ENCODE data around the gene CELA2B. TPM values are rescaled to one million over a fixed set of nuclear protein-coding genes. Genes with fewer than 3 reads are reported as not detected.

Gene CELA2B
- total and polyA plus RNA-seq, 9 of the 15 experiments (the other 6 are each of a cell fraction or from before 2014, with no cell fraction given) = 0.25 to 2.1 (median 0.38) TPM; not detected in 5

DNA sequence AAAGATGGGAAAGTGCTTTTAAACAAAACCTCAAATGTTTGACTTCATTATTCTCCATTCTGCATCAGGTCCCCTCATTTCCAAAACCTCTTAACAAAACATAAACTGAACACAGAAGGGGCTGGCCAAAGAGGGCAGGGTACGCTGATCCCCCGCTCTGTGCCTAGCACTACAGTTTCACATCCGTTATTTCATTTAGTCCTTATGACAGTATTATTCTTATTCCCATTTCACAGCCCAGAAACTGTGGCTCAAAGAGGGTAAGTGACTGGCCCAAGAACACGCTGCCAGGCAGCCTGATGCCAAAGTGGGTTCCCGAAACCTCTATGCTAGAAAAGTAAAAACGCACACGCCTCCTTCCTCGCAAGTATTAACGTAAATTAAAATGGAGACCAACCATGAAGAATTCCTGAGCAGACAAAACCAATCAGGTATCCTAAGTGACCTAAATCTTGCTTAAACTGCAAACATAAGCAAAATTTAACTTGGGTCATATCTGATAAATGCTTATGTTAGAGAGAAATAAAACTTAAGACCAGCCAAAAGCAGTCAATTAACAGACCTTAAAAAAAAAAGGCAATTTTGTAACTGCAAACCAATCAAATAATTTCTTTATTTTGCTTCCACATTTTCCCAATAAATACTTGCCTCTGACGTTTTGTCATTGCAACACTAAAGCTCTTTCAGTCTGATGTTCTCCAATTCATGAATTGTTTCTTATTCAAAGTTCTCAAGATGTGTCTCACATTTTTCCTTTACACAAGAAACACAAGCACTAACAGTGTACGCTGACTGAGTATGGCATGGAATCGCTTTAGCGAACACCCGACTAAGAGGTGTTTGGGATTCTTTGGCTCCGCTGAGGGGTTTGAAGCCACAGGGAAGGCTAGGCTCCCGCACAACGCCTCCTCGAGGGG lies 47.5 kb downstream of the CELA2B start (continued):
- no peak for TF ChIP-seq FOXM1 (IDR thresholded peaks at IDR 0.05; ENCODE audit: low read depth)
- 0 out of 2 replicates have a peak, but pooled peaks have one; percentile 29 for TF ChIP-seq FOXM1 (CRISPR knock-in tag; IDR thresholded peaks at IDR 0.05; ENCODE audit: low read depth)
- no peak; the same call in 1 of the 2 replicates for TF ChIP-seq FOXP1 (CRISPR knock-in tag; IDR thresholded peaks at IDR 0.05)
- no peak for TF ChIP-seq RBM14 (IDR thresholded peaks at IDR 0.05; ENCODE audit: borderline replicate concordance, insufficient read depth, low read depth, low read length)
- 0 out of 2 replicates have a peak, but pooled peaks have one; percentile 53 for TF ChIP-seq PML (IDR thresholded peaks at IDR 0.05; ENCODE audit: low read length)
- TF ChIP-seq FOXK1 (CRISPR knock-in tag; IDR thresholded peaks at IDR 0.05; ENCODE audit: borderline replicate concordance) = peak; percentile 41; the same call in 1 of the 2 replicates
- 0 out of 2 replicates have a peak, but pooled peaks have one; percentile 17 for TF ChIP-seq ZNF592 (IDR thresholded peaks at IDR 0.05)
- TF ChIP-seq L3MBTL2 (IDR thresholded peaks at IDR 0.05) = peak; percentile 34; the same call in 1 of the 2 replicates
- TF ChIP-seq KLF6 (CRISPR knock-in tag; IDR thresholded peaks at IDR 0.05; ENCODE audit: borderline replicate concordance) = no peak
- TF ChIP-seq ZNF512 (tag; IDR thresholded peaks at IDR 0.05) = 0 out of 2 replicates have a peak, but pooled peaks have one; percentile 37
- TF ChIP-seq GATAD2A (IDR thresholded peaks at IDR 0.05) = 0 out of 2 replicates have a peak, but pooled peaks have one; percentile 52
- 0 out of 2 replicates have a peak, but pooled peaks have one; percentile 61 for TF ChIP-seq RREB1 (CRISPR knock-in tag; IDR thresholded peaks at IDR 0.05)
